WERI-Rb-1 (cell line): ENCODE results near the gene ADGRV1.

Experiments used
- DNase-seq: peaks from one replicate; pipeline ENCODE4 v3.0.0-alpha.2; 2020
- H3K27ac ChIP-seq: fragments of 250-450 bp; sonication (Bioruptor Pico); 2 replicates; pipeline ENCODE4 v1.5.1; 2020; ENCODE audit warnings: mild to moderate bottlenecking, moderate library complexity
- H3K27me3 ChIP-seq: fragments of 250-450 bp; sonication (Bioruptor Pico); 2 replicates; pipeline ENCODE4 v1.5.1; 2021; ENCODE audit warnings: mild to moderate bottlenecking, low read depth, moderate library complexity; ENCODE audit not compliant: insufficient read depth, severe bottlenecking
- H3K36me3 ChIP-seq: fragments of 250-450 bp; sonication (Bioruptor Pico); 2 replicates; pipeline ENCODE4 v1.5.1; 2020; ENCODE audit warnings: mild to moderate bottlenecking, moderate library complexity
- H3K4me3 ChIP-seq: 2 replicates; pipeline ENCODE4 v1.5.1; 2011; ENCODE audit warnings: low read depth, mild to moderate bottlenecking, control low read depth, low read length
- H3K9me3 ChIP-seq: fragments of 250-450 bp; sonication (Bioruptor Pico); 2 replicates; pipeline ENCODE4 v1.5.1; 2021; ENCODE audit warnings: mild to moderate bottlenecking, moderate library complexity; ENCODE audit not compliant: severe bottlenecking
- TF ChIP-seq, protein P1 (sequence below): IDR thresholded peaks from 2 replicates; pipeline ENCODE4 v1.5.1; 2011; ENCODE audit warnings: low read depth, mild to moderate bottlenecking, control low read depth, inconsistent platforms, low read length

Gene ADGRV1

DNA sequence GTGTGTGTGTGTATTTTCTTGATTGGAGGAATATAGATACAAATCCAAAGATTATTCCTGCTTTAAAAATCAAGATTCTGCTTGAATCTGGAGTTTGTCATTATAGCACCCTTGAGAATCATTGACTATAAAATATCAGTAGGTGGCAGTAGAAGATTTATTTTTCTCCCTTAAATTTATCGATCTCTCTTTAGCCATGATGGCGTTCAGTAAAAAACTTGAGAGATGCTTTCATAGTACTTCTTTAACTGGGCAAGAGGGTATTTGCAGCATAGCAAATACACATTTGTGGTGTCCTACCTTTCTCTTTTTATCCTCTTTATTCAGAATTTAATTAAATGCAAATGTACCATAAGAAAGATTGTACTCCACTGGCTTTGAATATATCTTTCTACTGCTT, 307.7 kb downstream of the ADGRV1 start:
- TF ChIP-seq, protein P1, sequence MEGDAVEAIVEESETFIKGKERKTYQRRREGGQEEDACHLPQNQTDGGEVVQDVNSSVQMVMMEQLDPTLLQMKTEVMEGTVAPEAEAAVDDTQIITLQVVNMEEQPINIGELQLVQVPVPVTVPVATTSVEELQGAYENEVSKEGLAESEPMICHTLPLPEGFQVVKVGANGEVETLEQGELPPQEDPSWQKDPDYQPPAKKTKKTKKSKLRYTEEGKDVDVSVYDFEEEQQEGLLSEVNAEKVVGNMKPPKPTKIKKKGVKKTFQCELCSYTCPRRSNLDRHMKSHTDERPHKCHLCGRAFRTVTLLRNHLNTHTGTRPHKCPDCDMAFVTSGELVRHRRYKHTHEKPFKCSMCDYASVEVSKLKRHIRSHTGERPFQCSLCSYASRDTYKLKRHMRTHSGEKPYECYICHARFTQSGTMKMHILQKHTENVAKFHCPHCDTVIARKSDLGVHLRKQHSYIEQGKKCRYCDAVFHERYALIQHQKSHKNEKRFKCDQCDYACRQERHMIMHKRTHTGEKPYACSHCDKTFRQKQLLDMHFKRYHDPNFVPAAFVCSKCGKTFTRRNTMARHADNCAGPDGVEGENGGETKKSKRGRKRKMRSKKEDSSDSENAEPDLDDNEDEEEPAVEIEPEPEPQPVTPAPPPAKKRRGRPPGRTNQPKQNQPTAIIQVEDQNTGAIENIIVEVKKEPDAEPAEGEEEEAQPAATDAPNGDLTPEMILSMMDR = no peak
- Histone ChIP-seq H3K36me3 (peaks cover 27% of the 10 kb centered on the region), H3K27ac (no peak overlapping the region), H3K9me3 (no peaks in the 10 kb centered on the region), H3K4me3 (no peak overlapping the region), H3K27me3 (no peaks in the 10 kb centered on the region)
- DNase-seq = no peak

DNA sequence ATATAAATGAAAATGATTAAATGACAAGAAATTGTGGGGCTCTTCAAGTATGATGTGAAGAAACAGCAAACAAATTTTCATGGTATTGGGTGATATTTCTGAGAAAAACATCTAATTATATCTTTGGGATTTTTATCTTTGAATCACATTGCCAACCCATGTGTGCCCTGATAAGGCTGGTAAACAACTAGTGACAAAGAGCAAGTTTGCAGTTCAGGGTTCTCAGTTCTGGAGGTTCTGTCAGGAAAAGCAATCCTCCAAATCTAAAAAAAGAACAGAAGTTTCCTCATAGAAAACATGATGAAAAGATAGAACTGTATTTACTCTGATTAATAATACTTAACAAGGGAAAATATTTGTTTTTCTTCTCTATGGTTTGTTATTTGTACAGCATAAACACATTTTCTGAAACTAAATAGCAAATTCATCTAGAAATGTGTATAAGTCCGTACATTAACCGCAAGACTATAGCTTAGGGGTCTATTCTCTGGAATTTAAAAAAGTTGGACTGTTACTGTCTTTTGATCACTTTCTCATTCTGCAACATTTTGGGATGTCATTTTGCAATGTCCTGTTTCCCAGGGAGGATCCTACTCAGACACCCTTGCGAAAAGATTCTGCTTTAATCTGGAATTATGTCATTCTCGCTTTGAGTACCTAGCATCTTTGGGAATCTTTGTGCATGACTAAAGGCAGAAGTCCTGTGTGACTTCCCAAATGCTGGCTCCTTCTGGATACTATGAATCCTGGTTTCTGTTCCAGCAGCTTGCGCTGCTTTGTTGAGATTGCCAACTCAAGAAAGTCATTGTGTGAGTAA, 308.5 kb downstream of the ADGRV1 start:
- TF ChIP-seq, protein P1 = no peak
- Histone ChIP-seq H3K27me3 (no peaks in the 10 kb centered on the region), H3K27ac (no peak overlapping the region), H3K4me3 (no peak overlapping the region), H3K9me3 (no peaks in the 10 kb centered on the region), H3K36me3 (peaks cover 27% of the 10 kb centered on the region)
- DNase-seq = no peak

GRCh38 chr5:90868799-90869198, 310.2 kb downstream of the ADGRV1 start:
- Histone ChIP-seq H3K9me3 (no peaks in the 10 kb centered on the region), H3K36me3 (peaks cover 21% of the 10 kb centered on the region), H3K4me3 (no peak overlapping the region), H3K27me3 (no peaks in the 10 kb centered on the region), H3K27ac (no peak overlapping the region)
- no peak for DNase-seq
- TF ChIP-seq, protein P1 = no peak

- Histone ChIP-seq H3K27me3 (no peaks in the 10 kb centered on the region), H3K4me3 (no peak overlapping the region), H3K27ac (no peak overlapping the region), H3K9me3 (no peaks in the 10 kb centered on the region), H3K36me3 (peaks cover 15% of the 10 kb centered on the region)
- TF ChIP-seq, protein P1 = no peak
- no peak for DNase-seq
Observed at GRCh38 chr5:90871391-90871991, 312.9 kb downstream of the ADGRV1 start.

DNA sequence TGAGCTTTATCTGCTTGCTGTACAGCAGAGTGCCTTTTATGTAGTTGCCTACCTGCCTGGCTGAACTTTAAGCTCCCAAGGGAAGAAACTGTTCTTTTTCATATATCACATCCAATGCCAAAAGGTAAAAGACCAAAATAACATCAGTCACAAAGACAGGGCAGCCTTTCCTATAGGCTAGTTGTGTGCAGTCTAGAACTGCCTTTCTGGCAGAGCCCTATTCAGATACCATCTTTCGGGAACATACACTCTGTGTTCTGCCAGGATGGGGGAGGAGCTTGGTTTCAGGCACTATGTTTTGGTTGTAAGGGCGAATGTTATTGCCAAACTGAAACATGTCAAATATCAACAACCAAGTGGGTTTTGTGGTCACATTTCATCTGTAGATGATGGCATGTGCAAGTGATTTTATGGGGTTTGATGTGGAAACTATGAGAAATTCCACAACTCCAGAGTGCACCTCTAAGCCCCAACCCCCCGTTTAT, 314.5 kb downstream of the ADGRV1 start:
- H3K27me3 ChIP-seq = no peaks in the 10 kb centered on the region
- no peak overlapping the region for H3K27ac ChIP-seq
- H3K4me3 ChIP-seq = no peak overlapping the region
- H3K9me3 ChIP-seq = no peaks in the 10 kb centered on the region
- no peak for DNase-seq
- TF ChIP-seq, protein P1 = no peak
- H3K36me3 ChIP-seq = peaks cover 13% of the 10 kb centered on the region
